ENCODE measurements around the gene SIX5. TPM values are rescaled to one million over a fixed set of nuclear protein-coding genes. Genes with fewer than 3 reads are reported as not detected.

The SIX5 gene
- total and polyA plus RNA-seq, 9 of the 15 experiments (the other 6 are each of a cell fraction or from before 2014, with no cell fraction given): 1.4 to 17.2 (median 7.4) TPM; not detected in 2

DNA sequence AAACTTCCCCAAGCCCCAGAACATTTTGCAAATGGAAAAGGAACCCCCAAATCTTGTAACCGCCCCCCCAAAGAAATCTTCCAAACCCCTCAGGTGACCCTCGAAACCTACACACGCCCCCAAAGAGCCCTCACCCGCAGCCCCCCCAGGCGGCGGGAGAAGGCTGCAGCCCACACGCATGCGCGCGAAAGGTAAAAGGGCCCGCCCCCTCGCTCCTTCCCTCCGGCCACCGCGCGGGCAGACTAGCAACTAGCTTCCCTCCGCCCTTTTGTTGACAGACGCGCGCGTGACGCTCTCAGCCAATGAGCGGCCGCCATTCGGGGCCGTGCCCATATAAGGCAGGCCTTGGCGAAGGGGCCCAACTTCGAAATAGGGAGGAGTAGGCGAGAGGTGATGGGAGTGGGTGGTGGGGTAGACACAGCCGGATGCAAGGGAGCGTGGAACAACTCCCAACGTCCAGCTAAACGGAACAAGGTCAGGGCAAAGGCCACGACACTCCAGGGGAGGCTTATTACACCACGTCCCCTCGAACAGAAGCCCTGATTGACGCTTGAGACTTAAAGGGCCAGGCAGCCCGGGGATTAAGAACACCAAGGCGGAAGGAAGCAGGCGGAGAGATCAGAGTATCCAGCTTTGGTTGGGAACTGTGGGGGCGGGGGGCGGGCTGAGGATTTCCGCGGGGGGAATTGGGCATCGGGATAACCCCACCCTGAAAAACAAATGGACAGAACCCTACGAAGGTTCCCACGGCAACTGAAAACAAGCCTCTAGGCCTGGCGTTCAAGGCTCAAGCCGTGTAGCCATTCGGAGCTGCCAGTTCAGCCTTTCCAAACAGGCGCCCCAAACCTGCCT, 51.7 kb downstream of the SIX5 start (continued):
- TF ChIP-seq NEUROD1 (IDR thresholded peaks at IDR 0.05; ENCODE audit: borderline replicate concordance, low read depth, low read length, partially characterized antibody) (peak; percentile 98), ZFX (CRISPR knock-in tag; IDR thresholded peaks at IDR 0.05) (peak; percentile 42; the same call in 1 of the 2 replicates), TRIM24 (IDR thresholded peaks at IDR 0.05) (peak in 1 of 2 experiments; percentile 40; a peak in 1 of 4 replicates), JUND (IDR thresholded peaks at IDR 0.05; ENCODE audit: borderline replicate concordance, low read depth, low read length) (peak; percentile 86), JUND (tag; IDR thresholded peaks at IDR 0.05; ENCODE audit: borderline replicate concordance, low read depth, low read length) (peak; percentile 58; the same call in 1 of the 3 replicates), RBFOX2 (IDR thresholded peaks at IDR 0.05; ENCODE audit: low read depth, low read length) (peak; percentile 80), POLR2B (IDR thresholded peaks at IDR 0.05; ENCODE audit: low read depth, partially characterized antibody) (peak; percentile 80), SIRT6 (IDR thresholded peaks at IDR 0.05; ENCODE audit: low read depth, low read length) (no peak), MTA3 (IDR thresholded peaks at IDR 0.05; ENCODE audit: borderline replicate concordance) (peak; percentile 77), KLF1 (tag; IDR thresholded peaks at IDR 0.05) (peak; percentile 87), SRF (CRISPR knock-in tag; IDR thresholded peaks at IDR 0.05) (peak; percentile 100), GTF2E2 (tag; IDR thresholded peaks at IDR 0.05) (0 out of 2 replicates have a peak, but pooled peaks have one; percentile 43)
- TF ChIP-seq, protein P1, sequence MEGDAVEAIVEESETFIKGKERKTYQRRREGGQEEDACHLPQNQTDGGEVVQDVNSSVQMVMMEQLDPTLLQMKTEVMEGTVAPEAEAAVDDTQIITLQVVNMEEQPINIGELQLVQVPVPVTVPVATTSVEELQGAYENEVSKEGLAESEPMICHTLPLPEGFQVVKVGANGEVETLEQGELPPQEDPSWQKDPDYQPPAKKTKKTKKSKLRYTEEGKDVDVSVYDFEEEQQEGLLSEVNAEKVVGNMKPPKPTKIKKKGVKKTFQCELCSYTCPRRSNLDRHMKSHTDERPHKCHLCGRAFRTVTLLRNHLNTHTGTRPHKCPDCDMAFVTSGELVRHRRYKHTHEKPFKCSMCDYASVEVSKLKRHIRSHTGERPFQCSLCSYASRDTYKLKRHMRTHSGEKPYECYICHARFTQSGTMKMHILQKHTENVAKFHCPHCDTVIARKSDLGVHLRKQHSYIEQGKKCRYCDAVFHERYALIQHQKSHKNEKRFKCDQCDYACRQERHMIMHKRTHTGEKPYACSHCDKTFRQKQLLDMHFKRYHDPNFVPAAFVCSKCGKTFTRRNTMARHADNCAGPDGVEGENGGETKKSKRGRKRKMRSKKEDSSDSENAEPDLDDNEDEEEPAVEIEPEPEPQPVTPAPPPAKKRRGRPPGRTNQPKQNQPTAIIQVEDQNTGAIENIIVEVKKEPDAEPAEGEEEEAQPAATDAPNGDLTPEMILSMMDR (IDR thresholded peaks at IDR 0.05 in 2 of 3, conservative IDR thresholded peaks at IDR 0.05 in 1 of 3; ENCODE audit: insufficient read depth in 2 of 3, low read depth in 1 of 3, low read length in 3 of 3): peak in 2 of 3 experiments; percentile 35 to 36; a peak in 3 of 6 replicates
- TF ChIP-seq, protein P2, sequence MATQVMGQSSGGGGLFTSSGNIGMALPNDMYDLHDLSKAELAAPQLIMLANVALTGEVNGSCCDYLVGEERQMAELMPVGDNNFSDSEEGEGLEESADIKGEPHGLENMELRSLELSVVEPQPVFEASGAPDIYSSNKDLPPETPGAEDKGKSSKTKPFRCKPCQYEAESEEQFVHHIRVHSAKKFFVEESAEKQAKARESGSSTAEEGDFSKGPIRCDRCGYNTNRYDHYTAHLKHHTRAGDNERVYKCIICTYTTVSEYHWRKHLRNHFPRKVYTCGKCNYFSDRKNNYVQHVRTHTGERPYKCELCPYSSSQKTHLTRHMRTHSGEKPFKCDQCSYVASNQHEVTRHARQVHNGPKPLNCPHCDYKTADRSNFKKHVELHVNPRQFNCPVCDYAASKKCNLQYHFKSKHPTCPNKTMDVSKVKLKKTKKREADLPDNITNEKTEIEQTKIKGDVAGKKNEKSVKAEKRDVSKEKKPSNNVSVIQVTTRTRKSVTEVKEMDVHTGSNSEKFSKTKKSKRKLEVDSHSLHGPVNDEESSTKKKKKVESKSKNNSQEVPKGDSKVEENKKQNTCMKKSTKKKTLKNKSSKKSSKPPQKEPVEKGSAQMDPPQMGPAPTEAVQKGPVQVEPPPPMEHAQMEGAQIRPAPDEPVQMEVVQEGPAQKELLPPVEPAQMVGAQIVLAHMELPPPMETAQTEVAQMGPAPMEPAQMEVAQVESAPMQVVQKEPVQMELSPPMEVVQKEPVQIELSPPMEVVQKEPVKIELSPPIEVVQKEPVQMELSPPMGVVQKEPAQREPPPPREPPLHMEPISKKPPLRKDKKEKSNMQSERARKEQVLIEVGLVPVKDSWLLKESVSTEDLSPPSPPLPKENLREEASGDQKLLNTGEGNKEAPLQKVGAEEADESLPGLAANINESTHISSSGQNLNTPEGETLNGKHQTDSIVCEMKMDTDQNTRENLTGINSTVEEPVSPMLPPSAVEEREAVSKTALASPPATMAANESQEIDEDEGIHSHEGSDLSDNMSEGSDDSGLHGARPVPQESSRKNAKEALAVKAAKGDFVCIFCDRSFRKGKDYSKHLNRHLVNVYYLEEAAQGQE (IDR thresholded peaks at IDR 0.05; ENCODE audit: borderline replicate concordance): peak; percentile 89
- TF ChIP-seq, protein P2 (CRISPR knock-in tag; IDR thresholded peaks at IDR 0.05; ENCODE audit: low read depth): peak; percentile 61; the same call in 1 of the 2 replicates
- TF ChIP-seq, protein P3, sequence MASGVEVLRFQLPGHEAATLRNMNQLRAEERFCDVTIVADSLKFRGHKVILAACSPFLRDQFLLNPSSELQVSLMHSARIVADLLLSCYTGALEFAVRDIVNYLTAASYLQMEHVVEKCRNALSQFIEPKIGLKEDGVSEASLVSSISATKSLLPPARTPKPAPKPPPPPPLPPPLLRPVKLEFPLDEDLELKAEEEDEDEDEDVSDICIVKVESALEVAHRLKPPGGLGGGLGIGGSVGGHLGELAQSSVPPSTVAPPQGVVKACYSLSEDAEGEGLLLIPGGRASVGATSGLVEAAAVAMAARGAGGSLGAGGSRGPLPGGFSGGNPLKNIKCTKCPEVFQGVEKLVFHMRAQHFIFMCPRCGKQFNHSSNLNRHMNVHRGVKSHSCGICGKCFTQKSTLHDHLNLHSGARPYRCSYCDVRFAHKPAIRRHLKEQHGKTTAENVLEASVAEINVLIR (CRISPR knock-in tag; IDR thresholded peaks at IDR 0.05): peak; percentile 53; the same call in 1 of the 2 replicates
